ENCODE results near the gene NUP210.

DNA sequence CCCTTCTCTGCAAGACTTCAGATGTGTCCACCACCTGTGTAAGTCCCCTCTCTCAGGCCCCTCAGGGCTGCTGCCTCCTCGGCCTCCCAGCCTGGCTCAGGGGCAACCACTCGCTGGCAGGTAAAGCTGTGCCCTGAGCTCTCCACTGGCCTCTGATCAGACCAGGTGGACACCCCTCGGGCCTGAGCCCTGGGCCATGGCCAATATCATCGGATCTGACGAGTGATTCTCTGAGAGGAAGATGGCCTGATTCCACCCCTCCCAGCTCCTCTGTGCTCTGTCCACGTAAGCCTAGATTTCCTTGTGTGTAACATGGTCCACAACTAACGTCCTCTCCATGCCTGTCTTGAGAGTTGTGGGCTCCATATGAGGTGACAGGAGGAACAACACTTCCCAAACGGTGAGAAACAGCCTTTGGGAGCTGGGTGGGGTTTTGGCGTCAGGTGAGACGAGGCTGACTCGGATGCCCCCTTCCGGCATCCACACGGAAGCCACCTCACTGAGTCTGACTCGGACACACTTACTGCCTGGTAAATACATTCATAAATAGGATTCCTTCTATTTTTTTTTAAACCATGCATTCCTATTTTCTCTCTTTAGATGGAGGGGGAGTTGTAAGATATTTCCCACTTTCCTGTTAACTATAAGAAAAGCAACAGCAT is 86.8 kb downstream of the NUP210 start:
- TF ChIP-seq GATA3 (IDR thresholded peaks at IDR 0.05; ENCODE audit: low read depth, low read length) (no peak), GATA2 (IDR thresholded peaks at IDR 0.05; ENCODE audit: low read depth, low read length) (no peak)
